CD4-positive, CD25-positive, alpha-beta regulatory T cell (primary cell): ENCODE results near the gene MTF1. TPM values are rescaled to one million over a fixed set of nuclear protein-coding genes. Genes with fewer than 3 reads are reported as not detected.
A peak's percentile ranks its signal among the peaks of the same experiment; 100 is the strongest.

Source experiments
- ATAC-seq, 2 donors: fragments of 150-1000 bp; cut with Tn5 transposase; one replicate each; pipeline ENCODE4 v1.10.0; 2021; ENCODE audit warnings: low read depth in 2 of 2, moderate number of reproducible peaks in 2 of 2, moderate library complexity in 1 of 2
- DNase-seq, 3 donors: peaks; one replicate each; pipeline versions ENCODE4 v3.0.0 to v3.0.0-alpha.2; 2012 to 2022; ENCODE audit warnings: mixed read lengths in 1 of 3
- H3K27ac ChIP-seq: one replicate; pipeline ENCODE4 v1.7.0; 2013; ENCODE audit warnings: mild to moderate bottlenecking, low read length; ENCODE audit not compliant: insufficient read depth, poor library complexity, severe bottlenecking
- H3K27me3 ChIP-seq: one replicate; pipeline ENCODE4 v1.7.0; 2013; ENCODE audit warnings: low read length; ENCODE audit not compliant: control insufficient read depth, insufficient read depth
- H3K36me3 ChIP-seq: one replicate; pipeline ENCODE4 v1.7.0; 2013; ENCODE audit warnings: mild to moderate bottlenecking, low read length, moderate library complexity; ENCODE audit not compliant: control insufficient read depth, insufficient read depth
- H3K4me1 ChIP-seq: 2 replicates; pipeline ENCODE4 v1.7.0; 2013; ENCODE audit warnings: mild to moderate bottlenecking, low read length; ENCODE audit not compliant: insufficient read depth, control insufficient read depth, poor library complexity, severe bottlenecking
- H3K4me3 ChIP-seq: one replicate; pipeline ENCODE4 v1.7.0; 2013; ENCODE audit warnings: low read depth, mild to moderate bottlenecking, low read length, moderate library complexity
- H3K9me3 ChIP-seq, 2 experiments: 1 replicate in 1 of 2; 2 replicates in 1 of 2; pipeline ENCODE4 v1.7.0; 2013; ENCODE audit warnings: low read length in 2 of 2, mild to moderate bottlenecking in 1 of 2, moderate library complexity in 1 of 2; ENCODE audit not compliant: control insufficient read depth in 2 of 2
- H3K27ac Mint-ChIP-seq, 3 donors: one replicate each; pipeline ENCODE4 v1.8.0; 2020 to 2022; ENCODE audit warnings: mild to moderate bottlenecking in 3 of 3, mixed read lengths in 3 of 3, moderate library complexity in 2 of 3
- H3K27me3 Mint-ChIP-seq: one replicate; pipeline ENCODE4 v1.8.0; 2022; ENCODE audit warnings: mild to moderate bottlenecking, mixed read lengths
- H3K36me3 Mint-ChIP-seq: one replicate; pipeline ENCODE4 v1.8.0; 2020; ENCODE audit warnings: mixed read lengths
- H3K4me1 Mint-ChIP-seq, 4 donors: one replicate each; pipeline ENCODE4 v1.8.0; 2020 to 2022; ENCODE audit warnings: mixed read lengths in 4 of 4, mild to moderate bottlenecking in 1 of 4
- H3K4me3 Mint-ChIP-seq, 4 donors: one replicate each; pipeline ENCODE4 v1.8.0; 2020 to 2022; ENCODE audit warnings: mild to moderate bottlenecking in 4 of 4, mixed read lengths in 4 of 4, moderate library complexity in 3 of 4
- H3K9me3 Mint-ChIP-seq, 7 donors: one replicate each; pipeline ENCODE4 v1.8.0; 2020 to 2022; ENCODE audit warnings: mixed read lengths in 7 of 7, mild to moderate bottlenecking in 3 of 7, moderate library complexity in 2 of 7
- polyA plus RNA-seq, 4 donors: library from polyadenylated mRNA; unstranded; fragments of 300-500 nt; fragmentation: Illumina TruSeq; gene quantifications; one replicate each; pipeline ENCODE4 v1.2.3, GENCODE V29; 2021
- total RNA-seq: library from RNA; stranded (reverse); gene quantifications from one replicate; pipeline ENCODE4 v1.2.3, GENCODE V29; 2022

MTF1 gene
- total and polyA plus RNA-seq, 5 donors from 2014 or later: 16.3 to 34.1 (median 18.8) TPM

DNA sequence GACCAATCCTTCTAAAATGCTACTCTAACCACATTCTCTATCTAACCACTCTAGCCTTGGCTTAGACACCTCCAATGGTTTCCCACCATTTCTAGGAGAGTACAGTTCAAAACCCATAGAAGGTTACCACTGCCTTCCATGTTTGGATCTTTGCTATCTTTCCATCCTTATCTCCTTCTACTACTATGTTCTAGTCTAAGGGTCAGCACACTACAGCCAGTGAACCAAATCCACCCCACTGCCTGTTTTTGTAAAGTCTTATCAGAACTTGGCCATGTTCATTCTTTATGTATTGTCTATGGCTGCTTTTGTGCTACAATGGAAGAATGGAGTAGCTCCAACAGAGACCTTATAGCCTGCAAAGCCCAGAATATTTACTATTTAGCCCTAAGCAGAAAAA, 6.2 kb downstream of the MTF1 start:
- peaks cover 10 to 53% (median 33%) of the 10 kb centered on the region in 4 donors for H3K4me1 Mint-ChIP-seq

DNA sequence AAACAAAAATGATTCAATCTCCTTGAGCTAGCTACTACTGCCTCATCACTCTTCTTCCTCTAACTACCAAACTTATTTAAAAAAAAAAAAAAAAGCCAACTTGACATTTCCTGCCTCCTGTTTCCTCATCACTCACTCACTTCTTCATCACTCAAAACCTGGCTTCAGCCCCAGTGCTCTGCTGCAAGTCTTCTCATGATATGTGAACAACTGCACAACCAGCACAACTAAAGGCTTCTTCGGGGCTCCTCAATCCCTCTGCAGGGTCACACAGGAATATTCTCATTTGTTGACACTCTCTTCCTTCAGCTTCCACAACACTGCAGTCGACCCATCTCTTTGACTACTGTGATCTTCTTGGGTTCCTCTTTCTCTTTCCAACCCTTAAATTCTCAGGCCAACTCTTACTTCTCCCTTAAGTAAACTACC, 7.6 kb downstream of the MTF1 start:
- Histone ChIP-seq H3K27ac (peak overlapping the region; percentile 34), H3K36me3 (peaks cover 13% of the 10 kb centered on the region), H3K9me3 (no peaks in the 10 kb centered on the region), H3K4me1 (peaks cover 36% of the 10 kb centered on the region), H3K4me3 (no peak overlapping the region), H3K27me3 (no peaks in the 10 kb centered on the region)
- Mint-ChIP-seq H3K27ac (no peak overlapping the region), H3K27me3 (no peaks in the 10 kb centered on the region), H3K36me3 (peaks cover 17% of the 10 kb centered on the region), H3K4me1 (peaks cover 17 to 51% (median 31%) of the 10 kb centered on the region in 4 donors), H3K4me3 (no peak overlapping the region), H3K9me3 (no peaks in the 10 kb centered on the region)
- ATAC-seq (no peak), DNase-seq (peak in 1 of 3 donors; percentile 33)

More for the DNA sequence above, 6.2 kb downstream of the MTF1 start:
- Histone ChIP-seq H3K4me1 (peaks cover 37% of the 10 kb centered on the region), H3K4me3 (no peak overlapping the region), H3K36me3 (peaks cover 17% of the 10 kb centered on the region), H3K27me3 (no peaks in the 10 kb centered on the region), H3K9me3 (no peaks in the 10 kb centered on the region), H3K27ac (no peak overlapping the region)
- Mint-ChIP-seq H3K9me3 (no peaks in the 10 kb centered on the region), H3K36me3 (peaks cover 25% of the 10 kb centered on the region), H3K27ac (peak overlapping the region in 1 of 3 donors; percentile 16), H3K4me3 (peak overlapping the region in 2 of 4 donors; percentile 4 to 5), H3K27me3 (no peaks in the 10 kb centered on the region)
- ATAC-seq (no peak), DNase-seq (no peak)

GRCh38 chr1:37851262-37851661, 8.1 kb downstream of the MTF1 start:
- no peak for DNase-seq
- Mint-ChIP-seq H3K9me3 (no peaks in the 10 kb centered on the region), H3K27me3 (no peaks in the 10 kb centered on the region), H3K36me3 (peaks cover 15% of the 10 kb centered on the region), H3K4me1 (peaks cover 23 to 53% (median 36%) of the 10 kb centered on the region in 4 donors), H3K27ac (no peak overlapping the region), H3K4me3 (no peak overlapping the region)
- Histone ChIP-seq H3K27ac (no peak overlapping the region), H3K27me3 (no peaks in the 10 kb centered on the region), H3K9me3 (no peaks in the 10 kb centered on the region), H3K4me1 (peaks cover 41% of the 10 kb centered on the region), H3K4me3 (no peak overlapping the region), H3K36me3 (peaks cover 10% of the 10 kb centered on the region)
- no peak for ATAC-seq

DNA sequence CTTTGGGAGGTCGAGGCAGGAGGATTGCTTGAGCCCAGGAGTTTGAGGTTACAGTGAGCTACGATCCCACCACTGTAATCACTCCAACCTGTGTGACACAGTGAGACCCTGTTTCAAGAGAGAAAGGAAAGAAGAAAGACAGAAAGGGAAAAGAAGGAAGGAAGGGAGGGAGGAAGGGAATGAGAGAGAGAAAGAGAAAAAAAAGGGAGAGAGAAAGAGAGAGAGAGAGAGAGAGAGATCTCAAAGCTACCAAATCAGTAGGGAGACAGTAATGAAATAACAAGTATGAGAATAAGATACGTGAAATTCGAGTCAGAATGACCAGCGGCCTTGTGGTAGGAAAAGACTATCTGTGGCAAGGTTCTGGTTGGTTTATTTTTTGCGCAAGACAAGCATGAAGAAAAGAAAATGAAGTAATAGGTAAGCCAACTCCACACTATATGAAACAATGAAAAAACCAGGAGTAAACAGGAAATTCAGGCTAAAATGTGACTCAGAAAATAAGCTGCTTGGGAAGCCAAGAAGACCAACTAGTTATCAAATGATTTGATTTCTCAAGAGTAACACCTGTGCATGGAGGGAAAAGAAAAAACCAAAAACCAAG, 8.9 kb downstream of the MTF1 start:
- H3K4me1 Mint-ChIP-seq: peaks cover 28 to 56% (median 43%) of the 10 kb centered on the region in 4 donors
- no peaks in the 10 kb centered on the region for H3K27me3 ChIP-seq
- H3K36me3 Mint-ChIP-seq: peaks cover 21% of the 10 kb centered on the region
- DNase-seq (no peak), ATAC-seq (no peak)
- H3K27ac ChIP-seq: no peak overlapping the region
- no peaks in the 10 kb centered on the region for H3K9me3 Mint-ChIP-seq
- no peaks in the 10 kb centered on the region for H3K27me3 Mint-ChIP-seq
- no peak overlapping the region for H3K4me3 Mint-ChIP-seq
- peaks cover 42% of the 10 kb centered on the region for H3K4me1 ChIP-seq
- H3K4me3 ChIP-seq: no peak overlapping the region
- no peaks in the 10 kb centered on the region for H3K9me3 ChIP-seq
- peaks cover 13% of the 10 kb centered on the region for H3K36me3 ChIP-seq
- H3K27ac Mint-ChIP-seq: no peak overlapping the region

DNA sequence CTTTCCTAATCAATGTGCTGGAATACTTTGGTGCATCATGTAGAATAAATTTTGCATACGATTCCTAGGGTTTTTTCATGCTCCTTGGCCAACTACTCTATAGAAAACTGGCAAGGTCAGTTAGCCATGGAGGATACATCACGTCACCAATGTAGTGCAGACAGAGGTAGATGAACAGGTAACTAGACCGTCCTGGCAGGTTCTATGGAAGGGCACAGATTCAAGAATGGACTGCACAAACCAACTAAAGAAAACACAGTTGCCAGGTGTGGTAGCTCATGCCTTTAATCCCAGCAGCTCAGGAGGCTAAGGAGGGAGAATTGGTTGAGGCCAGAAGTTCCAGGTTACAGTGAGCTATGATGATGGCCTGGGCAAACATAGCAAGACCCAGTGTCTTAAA, 9.9 kb downstream of the MTF1 start:
- Mint-ChIP-seq H3K4me1 (peaks cover 30 to 55% (median 45%) of the 10 kb centered on the region in 4 donors), H3K27me3 (no peaks in the 10 kb centered on the region), H3K36me3 (peaks cover 23% of the 10 kb centered on the region), H3K4me3 (no peak overlapping the region), H3K9me3 (no peaks in the 10 kb centered on the region), H3K27ac (peak overlapping the region in 1 of 3 donors; percentile 70)
- peaks cover 35% of the 10 kb centered on the region for H3K4me1 ChIP-seq
- H3K27ac ChIP-seq: no peak overlapping the region
- H3K27me3 ChIP-seq: no peaks in the 10 kb centered on the region
- DNase-seq (no peak), ATAC-seq (no peak)
- H3K4me3 ChIP-seq: no peak overlapping the region
- peaks cover 12% of the 10 kb centered on the region for H3K36me3 ChIP-seq
- H3K9me3 ChIP-seq: no peaks in the 10 kb centered on the region

DNA sequence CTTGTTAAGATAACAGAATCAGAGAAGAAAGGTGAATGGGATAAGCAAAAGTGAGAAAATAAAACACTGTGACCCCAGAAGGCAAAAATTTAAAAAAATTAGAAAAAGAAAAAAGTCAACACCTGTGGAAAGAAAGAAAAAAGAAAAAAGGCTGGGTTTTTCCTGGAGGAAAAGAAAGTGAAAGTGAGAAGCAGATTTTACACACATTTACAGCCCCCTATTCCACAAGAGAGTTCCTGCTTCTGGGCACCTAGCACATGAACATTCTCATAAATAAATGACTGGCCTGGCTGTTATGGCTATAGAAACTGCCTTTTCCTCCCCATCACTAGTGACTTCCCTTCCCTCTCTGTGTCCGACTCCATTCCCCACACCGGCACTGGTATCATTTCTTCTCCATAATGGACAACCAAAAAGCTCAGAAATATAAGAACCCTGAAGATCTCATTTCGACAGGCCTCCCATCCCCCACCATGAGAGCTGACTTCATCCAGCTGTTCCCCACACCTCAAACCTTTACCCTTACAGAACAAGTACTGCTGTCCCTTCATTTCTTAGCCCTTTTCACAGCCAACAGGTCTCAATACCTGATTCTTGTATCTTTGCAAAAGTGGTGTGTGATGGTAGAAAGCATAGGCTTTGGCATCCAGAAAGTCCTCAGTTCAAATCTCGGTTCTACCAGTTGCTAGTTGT, 12.6 kb downstream of the MTF1 start:
- no peaks in the 10 kb centered on the region for H3K9me3 ChIP-seq
- peak overlapping the region; percentile 3 for H3K4me3 ChIP-seq
- peaks cover 19% of the 10 kb centered on the region for H3K4me1 ChIP-seq
- no peaks in the 10 kb centered on the region for H3K27me3 ChIP-seq
- ATAC-seq: no peak
- no peak for DNase-seq
- H3K27ac ChIP-seq: no peak overlapping the region
- Mint-ChIP-seq H3K27ac (peak overlapping the region in 2 of 3 donors; percentile 61 to 80), H3K36me3 (peaks cover 27% of the 10 kb centered on the region), H3K4me1 (peaks cover 27 to 57% (median 35%) of the 10 kb centered on the region in 4 donors), H3K27me3 (no peaks in the 10 kb centered on the region), H3K4me3 (peak overlapping the region in 2 of 4 donors; percentile 8 to 27), H3K9me3 (no peaks in the 10 kb centered on the region)
- peaks cover 15% of the 10 kb centered on the region for H3K36me3 ChIP-seq

DNA sequence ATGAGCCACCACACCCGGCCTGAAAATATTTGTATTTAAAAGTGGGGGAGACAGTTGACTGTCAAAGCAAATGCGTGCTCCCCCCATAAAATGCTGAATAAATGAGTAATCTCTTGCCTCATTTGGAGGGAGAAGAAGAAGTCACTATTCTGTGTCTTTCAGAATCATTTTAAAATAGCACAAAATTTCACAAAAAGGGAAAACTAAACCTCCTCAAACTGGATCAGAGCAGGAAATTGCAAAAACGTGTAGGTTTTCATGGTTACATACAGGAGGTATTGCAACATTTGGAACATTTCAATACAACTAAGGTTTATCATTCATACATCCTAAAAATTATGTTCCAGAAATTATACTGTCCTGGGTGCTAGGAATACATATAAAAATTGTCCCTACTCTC, 13.6 kb downstream of the MTF1 start:
- H3K27ac Mint-ChIP-seq: peak overlapping the region; percentile 46 to 79 (median 61)
- H3K27me3 Mint-ChIP-seq: no peaks in the 10 kb centered on the region
- H3K9me3 Mint-ChIP-seq: no peaks in the 10 kb centered on the region
- Histone ChIP-seq H3K27ac (no peak overlapping the region), H3K27me3 (no peaks in the 10 kb centered on the region), H3K9me3 (no peaks in the 10 kb centered on the region), H3K4me3 (no peak overlapping the region), H3K36me3 (peaks cover 23% of the 10 kb centered on the region), H3K4me1 (peaks cover 9% of the 10 kb centered on the region)
- no peak overlapping the region for H3K4me3 Mint-ChIP-seq
- ATAC-seq (no peak), DNase-seq (no peak)
- H3K36me3 Mint-ChIP-seq: peaks cover 27% of the 10 kb centered on the region
- H3K4me1 Mint-ChIP-seq: peaks cover 27 to 57% (median 35%) of the 10 kb centered on the region in 4 donors
